ENCODE data around the gene OTUB2.
A peak's percentile ranks its signal among the peaks of the same experiment; 100 is the strongest.

OTUB2 gene

DNA sequence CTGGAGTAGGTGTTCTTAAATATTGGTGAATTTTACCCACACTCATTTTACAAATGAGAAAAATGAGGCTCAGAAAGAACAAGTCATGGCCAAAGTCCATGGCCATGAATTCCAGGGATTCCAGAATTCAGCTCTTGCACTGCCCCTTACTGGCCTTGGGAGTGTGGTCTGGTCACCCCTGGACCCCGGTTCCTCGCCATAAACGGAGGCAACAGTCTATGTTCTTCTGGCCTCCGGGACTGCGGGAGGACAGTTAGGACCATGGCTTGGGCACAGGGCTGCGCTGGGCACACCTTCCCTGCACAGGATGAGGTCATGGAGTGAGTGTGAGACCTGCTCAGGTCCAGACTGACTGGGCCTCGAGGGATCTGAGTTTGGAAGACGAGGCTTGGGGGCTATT, 22.1 kb upstream of the OTUB2 start:
- H3K36me3 Mint-ChIP-seq (ENCODE audit: low read depth), result no peaks in the 10 kb centered on the region
- no peaks in the 10 kb centered on the region for H3K9me3 Mint-ChIP-seq
- peaks cover 27% of the 10 kb centered on the region for H3K27me3 Mint-ChIP-seq
- no peak overlapping the region for H3K27ac Mint-ChIP-seq
- H3K4me1 Mint-ChIP-seq (ENCODE audit: low read depth), result peaks cover 24% of the 10 kb centered on the region
- no peak overlapping the region for H3K4me3 Mint-ChIP-seq

DNA sequence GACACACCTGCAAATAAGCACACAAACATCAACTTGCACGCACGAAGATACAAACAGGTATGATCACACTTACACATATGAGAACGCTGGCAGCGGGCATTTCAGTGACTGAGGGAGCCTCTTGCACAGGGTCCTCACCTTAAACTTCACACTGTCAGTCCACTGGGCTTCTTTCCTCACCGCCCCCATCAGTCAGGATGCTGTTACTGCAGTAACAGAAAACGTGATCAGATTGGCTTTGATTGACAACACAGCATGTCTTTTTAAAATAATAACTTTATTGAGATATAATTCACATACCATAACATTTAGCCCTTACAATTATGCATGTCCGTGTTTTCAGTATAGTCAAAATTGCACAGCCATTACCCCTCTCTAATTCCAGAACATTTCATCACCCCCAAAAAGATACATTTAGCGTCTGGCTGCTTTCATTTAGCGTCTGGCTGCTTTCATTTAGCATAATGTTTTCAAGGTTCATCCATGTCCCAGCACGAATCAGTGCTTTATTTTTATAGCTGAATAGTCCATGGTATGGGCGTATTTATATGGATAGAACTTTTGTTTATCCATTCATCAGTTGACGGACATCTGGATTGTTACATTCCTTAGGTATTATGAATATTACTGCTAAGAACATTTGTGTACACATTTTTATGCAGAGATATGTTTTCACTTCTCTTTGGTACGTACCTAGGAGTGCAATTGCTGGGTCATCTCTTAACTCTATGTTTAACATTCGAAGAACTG, 20.6 kb upstream of the OTUB2 start:
- H3K27me3 Mint-ChIP-seq, result peaks cover 32% of the 10 kb centered on the region
- no peaks in the 10 kb centered on the region for H3K36me3 Mint-ChIP-seq (ENCODE audit: low read depth)
- no peak overlapping the region for H3K27ac Mint-ChIP-seq
- H3K4me3 Mint-ChIP-seq, result no peak overlapping the region
- H3K4me1 Mint-ChIP-seq (ENCODE audit: low read depth), result peaks cover 27% of the 10 kb centered on the region
- no peaks in the 10 kb centered on the region for H3K9me3 Mint-ChIP-seq

DNA sequence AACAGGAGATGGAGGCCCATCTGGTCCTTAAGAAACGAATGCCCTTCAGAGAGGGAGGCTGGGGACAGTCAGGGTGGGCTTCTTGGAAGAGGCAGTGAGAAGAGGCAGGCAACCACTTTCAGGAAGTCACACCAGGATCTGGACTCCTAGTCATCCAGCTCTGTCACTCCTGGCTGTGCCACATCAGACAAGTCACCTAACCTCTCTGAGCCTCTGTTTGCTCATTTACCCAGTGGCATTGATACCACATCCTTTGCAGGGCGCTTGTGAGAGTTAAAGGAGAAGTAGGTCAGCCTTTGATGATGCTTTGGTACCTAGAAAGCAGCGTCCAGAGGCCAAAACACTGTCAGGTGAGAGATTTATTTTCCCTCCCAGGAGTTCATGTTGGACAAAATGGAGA, 17.9 kb upstream of the OTUB2 start:
- peaks cover 39% of the 10 kb centered on the region for H3K27me3 Mint-ChIP-seq
- H3K27ac Mint-ChIP-seq, result no peak overlapping the region
- no peaks in the 10 kb centered on the region for H3K36me3 Mint-ChIP-seq (ENCODE audit: low read depth)
- H3K9me3 Mint-ChIP-seq, result no peaks in the 10 kb centered on the region
- H3K4me3 Mint-ChIP-seq, result no peak overlapping the region
- peaks cover 37% of the 10 kb centered on the region for H3K4me1 Mint-ChIP-seq (ENCODE audit: low read depth)

DNA sequence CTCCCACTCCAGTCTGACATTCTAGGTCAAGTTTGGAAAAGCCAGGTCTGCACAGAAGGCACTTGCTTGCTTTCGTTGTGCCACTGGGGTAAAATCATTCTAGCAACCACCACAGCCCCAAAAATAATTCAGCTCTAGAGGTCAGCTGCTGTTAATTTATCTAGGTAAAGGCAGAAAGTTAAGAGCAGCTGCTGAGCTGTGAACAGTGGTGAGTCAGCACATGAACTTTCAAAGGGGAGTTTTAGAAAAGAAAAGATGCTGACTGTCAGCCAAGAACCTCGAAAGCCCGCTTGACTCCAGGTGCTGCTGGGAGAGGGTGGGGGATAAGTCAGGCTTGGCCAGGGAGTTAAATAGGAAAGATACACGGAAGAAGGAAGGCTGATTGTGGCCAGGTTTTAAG, 16.4 kb upstream of the OTUB2 start:
- Mint-ChIP-seq H3K27ac (peak overlapping the region; percentile 13), H3K4me3 (no peak overlapping the region), H3K36me3 (ENCODE audit: low read depth) (no peaks in the 10 kb centered on the region), H3K4me1 (ENCODE audit: low read depth) (peaks cover 37% of the 10 kb centered on the region), H3K27me3 (peaks cover 33% of the 10 kb centered on the region), H3K9me3 (no peaks in the 10 kb centered on the region)

DNA sequence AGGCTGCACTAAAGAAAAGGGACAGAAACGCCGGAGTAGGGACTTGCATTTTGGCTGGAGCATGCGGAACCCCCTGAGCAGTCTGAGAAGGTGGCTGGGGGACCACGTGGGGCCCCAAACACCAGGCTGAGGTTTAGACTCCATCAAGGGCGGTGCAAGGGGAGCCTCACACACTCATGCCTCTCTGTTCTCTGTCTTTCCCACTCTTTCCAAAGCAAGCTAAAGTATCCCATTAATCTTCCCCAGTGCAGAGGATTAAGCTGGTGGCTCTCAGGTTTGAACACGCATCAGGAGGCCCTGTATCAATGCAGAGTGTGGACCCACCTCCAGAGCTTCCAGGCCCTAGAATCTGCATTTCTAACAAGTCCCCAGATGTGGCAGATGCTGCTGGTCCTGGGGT, 15.5 kb upstream of the OTUB2 start:
- H3K27me3 Mint-ChIP-seq, result peaks cover 24% of the 10 kb centered on the region
- no peaks in the 10 kb centered on the region for H3K36me3 Mint-ChIP-seq (ENCODE audit: low read depth)
- H3K27ac Mint-ChIP-seq, result no peak overlapping the region
- H3K9me3 Mint-ChIP-seq, result no peaks in the 10 kb centered on the region
- H3K4me3 Mint-ChIP-seq, result no peak overlapping the region
- H3K4me1 Mint-ChIP-seq (ENCODE audit: low read depth), result peaks cover 37% of the 10 kb centered on the region

DNA sequence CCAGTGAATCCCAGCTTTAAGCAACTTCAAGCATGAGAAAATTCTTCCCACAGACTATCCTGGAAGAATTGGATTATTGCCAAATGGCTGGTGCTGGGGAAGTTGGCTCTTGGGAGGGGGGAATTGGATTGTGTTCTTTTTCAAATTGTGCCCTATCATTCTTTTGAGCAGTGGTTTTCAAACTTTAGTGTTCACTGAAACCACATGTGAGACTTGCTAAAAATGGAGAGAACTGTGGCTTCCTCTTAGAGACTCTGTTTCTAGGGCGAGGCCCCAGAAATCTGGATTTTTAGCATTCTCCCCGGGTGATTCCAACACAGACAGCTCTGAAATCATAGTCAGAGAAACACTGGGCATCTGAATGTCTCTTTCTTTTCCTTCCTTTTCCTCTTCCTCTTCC, 14.3 kb upstream of the OTUB2 start:
- no peaks in the 10 kb centered on the region for H3K9me3 Mint-ChIP-seq
- peak overlapping the region; percentile 26 for H3K27ac Mint-ChIP-seq
- H3K4me1 Mint-ChIP-seq (ENCODE audit: low read depth), result peaks cover 37% of the 10 kb centered on the region
- peaks cover 26% of the 10 kb centered on the region for H3K27me3 Mint-ChIP-seq
- H3K4me3 Mint-ChIP-seq, result no peak overlapping the region
- H3K36me3 Mint-ChIP-seq (ENCODE audit: low read depth), result no peaks in the 10 kb centered on the region

DNA sequence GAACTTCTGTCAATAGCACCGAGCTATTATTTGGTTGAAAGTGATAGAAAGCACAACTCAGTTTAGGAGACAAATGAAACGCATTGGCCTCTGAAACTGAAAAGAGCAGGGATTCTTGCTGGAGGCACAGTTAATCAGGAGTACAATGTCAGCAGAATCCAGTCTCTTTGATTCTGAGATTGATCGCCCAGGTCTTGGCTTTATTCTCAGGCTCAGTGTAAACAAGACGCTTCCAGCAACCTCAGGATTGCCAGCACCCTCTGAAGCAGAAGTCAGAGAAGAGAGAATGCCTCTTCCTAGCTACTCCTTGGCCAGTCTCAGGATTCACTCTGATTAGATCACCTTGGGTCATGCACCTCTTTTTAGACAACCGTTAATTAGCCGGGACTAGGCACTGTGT, 11.8 kb upstream of the OTUB2 start:
- H3K27me3 Mint-ChIP-seq, result peaks cover 14% of the 10 kb centered on the region
- H3K4me1 Mint-ChIP-seq (ENCODE audit: low read depth), result peaks cover 27% of the 10 kb centered on the region
- H3K36me3 Mint-ChIP-seq (ENCODE audit: low read depth), result no peaks in the 10 kb centered on the region
- H3K4me3 Mint-ChIP-seq, result no peak overlapping the region
- H3K9me3 Mint-ChIP-seq, result no peaks in the 10 kb centered on the region
- H3K27ac Mint-ChIP-seq, result no peak overlapping the region

DNA sequence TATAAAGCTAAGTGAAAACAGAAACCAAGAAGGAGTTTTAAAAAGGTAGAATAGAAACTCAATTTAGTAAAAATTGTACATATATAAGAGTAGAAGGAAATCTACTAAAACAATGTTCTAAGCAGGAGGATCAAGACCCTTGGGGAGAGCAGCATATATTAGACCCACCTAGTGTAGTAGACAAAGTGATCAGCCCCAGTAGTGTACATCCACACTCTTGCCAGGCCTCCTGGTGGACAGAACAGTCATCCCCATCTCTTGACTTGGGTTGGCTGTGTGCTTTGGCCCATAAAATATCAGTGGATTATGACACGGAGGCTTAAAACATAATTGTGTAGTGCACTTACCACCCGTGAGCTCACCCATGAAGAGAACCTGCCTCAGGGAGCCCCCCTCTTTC, 10.9 kb upstream of the OTUB2 start:
- Mint-ChIP-seq H3K36me3 (ENCODE audit: low read depth) (no peaks in the 10 kb centered on the region), H3K9me3 (no peaks in the 10 kb centered on the region), H3K4me3 (no peak overlapping the region), H3K4me1 (ENCODE audit: low read depth) (peaks cover 20% of the 10 kb centered on the region), H3K27ac (no peak overlapping the region), H3K27me3 (peaks cover 9% of the 10 kb centered on the region)

DNA sequence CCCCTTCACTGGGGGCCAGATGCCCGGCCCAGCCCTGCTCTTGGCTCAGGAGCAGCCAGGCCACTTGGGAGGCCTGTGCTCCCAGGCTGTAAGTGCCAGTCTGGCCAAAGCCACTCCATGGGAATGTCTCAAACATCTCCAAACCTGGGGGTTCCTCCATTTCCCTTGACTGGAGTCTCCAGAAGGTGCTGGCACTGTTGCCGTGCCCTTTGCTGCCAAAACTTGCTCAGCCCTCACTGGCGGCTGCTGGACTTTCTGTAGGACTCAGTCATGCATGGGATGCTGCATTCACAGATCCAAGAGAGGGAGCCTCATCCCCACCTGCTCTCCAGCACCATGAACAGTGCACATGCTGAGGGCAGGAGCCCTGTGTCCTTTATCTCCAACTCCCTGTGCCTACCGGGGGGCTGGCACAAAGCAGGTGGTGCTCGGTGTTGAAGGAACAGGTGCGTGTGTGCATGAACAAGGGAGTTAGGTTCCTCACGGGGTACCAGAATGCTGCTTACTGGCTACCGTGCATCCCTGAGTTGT, 9.6 kb upstream of the OTUB2 start:
- H3K4me3 Mint-ChIP-seq, result no peak overlapping the region
- no peaks in the 10 kb centered on the region for H3K36me3 Mint-ChIP-seq (ENCODE audit: low read depth)
- no peak overlapping the region for H3K27ac Mint-ChIP-seq
- H3K4me1 Mint-ChIP-seq (ENCODE audit: low read depth), result peaks cover 22% of the 10 kb centered on the region
- peaks cover 3% of the 10 kb centered on the region for H3K27me3 Mint-ChIP-seq
- H3K9me3 Mint-ChIP-seq, result no peaks in the 10 kb centered on the region

DNA sequence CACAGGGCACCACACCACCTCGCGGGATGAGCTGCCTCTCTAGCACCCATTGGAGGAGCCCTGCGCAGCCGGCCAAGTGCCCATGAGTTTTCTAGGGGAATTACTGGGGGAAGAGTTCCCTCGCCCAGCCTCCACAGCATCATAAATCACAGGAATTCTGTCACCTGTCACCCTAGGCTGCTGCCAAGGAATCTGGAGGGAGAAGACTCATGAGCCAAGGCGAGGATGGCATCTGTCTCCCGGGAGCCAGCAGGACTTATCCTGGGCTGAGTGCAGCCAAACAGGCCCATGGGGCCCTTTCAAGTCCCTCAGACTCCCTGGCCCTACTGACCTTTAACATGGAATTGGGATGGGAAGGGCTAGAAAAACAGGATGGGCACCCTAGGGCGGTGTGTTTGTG, 7.8 kb upstream of the OTUB2 start:
- peaks cover 29% of the 10 kb centered on the region for H3K4me1 Mint-ChIP-seq (ENCODE audit: low read depth)
- no peak overlapping the region for H3K27ac Mint-ChIP-seq
- H3K27me3 Mint-ChIP-seq, result peaks cover 12% of the 10 kb centered on the region
- no peaks in the 10 kb centered on the region for H3K36me3 Mint-ChIP-seq (ENCODE audit: low read depth)
- H3K4me3 Mint-ChIP-seq, result no peak overlapping the region
- H3K9me3 Mint-ChIP-seq, result no peaks in the 10 kb centered on the region

DNA sequence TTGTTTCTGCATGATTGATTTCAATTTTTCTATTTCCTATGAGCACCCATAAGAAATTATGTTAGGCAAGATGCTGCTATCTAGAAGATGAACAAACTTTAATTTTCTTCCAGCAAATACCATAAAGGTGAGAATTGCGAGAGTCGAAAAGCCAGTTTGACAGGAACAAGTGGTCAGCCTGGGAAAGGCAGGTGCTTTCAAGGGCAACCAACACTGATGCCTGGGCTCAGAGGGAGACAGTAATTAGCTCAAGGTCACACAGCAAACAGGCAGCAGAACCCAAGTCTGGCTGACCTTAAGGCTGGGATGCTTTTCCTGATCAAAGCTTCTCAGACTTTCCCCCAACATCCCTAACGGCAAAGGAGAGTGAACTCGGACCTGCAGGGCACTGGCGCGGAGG, 6.8 kb upstream of the OTUB2 start:
- H3K9me3 Mint-ChIP-seq, result no peaks in the 10 kb centered on the region
- peaks cover 29% of the 10 kb centered on the region for H3K4me1 Mint-ChIP-seq (ENCODE audit: low read depth)
- no peaks in the 10 kb centered on the region for H3K36me3 Mint-ChIP-seq (ENCODE audit: low read depth)
- H3K27ac Mint-ChIP-seq, result no peak overlapping the region
- H3K27me3 Mint-ChIP-seq, result peaks cover 16% of the 10 kb centered on the region
- H3K4me3 Mint-ChIP-seq, result no peak overlapping the region

DNA sequence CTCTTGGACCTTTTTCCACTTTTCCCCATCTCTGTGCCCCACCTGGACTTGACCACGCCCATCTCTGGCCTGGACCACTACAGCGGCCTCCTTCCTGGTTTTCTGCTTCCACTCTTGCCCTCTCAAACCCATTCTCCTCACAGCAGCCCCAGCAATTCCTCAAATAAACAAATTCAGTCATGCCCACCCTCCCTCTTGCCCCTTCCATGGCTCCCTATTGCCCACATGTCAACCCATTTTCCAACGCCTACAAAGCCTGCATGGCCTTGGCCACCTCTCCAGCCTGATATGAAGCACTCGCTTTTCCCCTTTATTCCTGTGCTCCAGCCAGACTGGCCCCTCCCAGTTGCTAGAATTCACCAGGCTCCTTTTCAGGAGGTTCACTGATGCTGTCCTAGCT, 5.9 kb upstream of the OTUB2 start:
- Mint-ChIP-seq H3K9me3 (no peaks in the 10 kb centered on the region), H3K27me3 (peaks cover 16% of the 10 kb centered on the region), H3K27ac (no peak overlapping the region), H3K4me1 (ENCODE audit: low read depth) (peaks cover 29% of the 10 kb centered on the region), H3K4me3 (no peak overlapping the region), H3K36me3 (ENCODE audit: low read depth) (no peaks in the 10 kb centered on the region)

DNA sequence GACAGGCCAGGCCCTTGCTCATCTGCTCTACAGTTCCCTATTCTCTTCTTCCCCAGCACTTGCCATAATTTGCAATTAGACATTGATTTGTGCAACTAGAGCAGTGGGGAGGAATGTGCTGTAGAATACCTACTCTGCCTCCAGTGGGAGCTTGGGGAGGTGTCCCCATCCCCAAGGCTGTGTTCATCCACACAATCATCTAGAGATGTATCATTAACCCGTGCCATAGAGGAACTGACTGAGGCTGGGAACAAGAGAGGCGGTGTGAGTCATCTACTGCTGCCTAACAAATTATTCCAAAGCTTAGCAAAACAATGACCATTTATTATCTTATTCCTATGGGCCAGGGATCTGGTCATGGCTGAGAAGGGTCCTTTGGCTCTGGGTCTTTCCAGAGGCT, 5.1 kb upstream of the OTUB2 start:
- Mint-ChIP-seq H3K4me3 (no peak overlapping the region), H3K27me3 (peaks cover 16% of the 10 kb centered on the region), H3K36me3 (ENCODE audit: low read depth) (no peaks in the 10 kb centered on the region), H3K4me1 (ENCODE audit: low read depth) (peaks cover 31% of the 10 kb centered on the region), H3K9me3 (no peaks in the 10 kb centered on the region), H3K27ac (peak overlapping the region; percentile 78)

DNA sequence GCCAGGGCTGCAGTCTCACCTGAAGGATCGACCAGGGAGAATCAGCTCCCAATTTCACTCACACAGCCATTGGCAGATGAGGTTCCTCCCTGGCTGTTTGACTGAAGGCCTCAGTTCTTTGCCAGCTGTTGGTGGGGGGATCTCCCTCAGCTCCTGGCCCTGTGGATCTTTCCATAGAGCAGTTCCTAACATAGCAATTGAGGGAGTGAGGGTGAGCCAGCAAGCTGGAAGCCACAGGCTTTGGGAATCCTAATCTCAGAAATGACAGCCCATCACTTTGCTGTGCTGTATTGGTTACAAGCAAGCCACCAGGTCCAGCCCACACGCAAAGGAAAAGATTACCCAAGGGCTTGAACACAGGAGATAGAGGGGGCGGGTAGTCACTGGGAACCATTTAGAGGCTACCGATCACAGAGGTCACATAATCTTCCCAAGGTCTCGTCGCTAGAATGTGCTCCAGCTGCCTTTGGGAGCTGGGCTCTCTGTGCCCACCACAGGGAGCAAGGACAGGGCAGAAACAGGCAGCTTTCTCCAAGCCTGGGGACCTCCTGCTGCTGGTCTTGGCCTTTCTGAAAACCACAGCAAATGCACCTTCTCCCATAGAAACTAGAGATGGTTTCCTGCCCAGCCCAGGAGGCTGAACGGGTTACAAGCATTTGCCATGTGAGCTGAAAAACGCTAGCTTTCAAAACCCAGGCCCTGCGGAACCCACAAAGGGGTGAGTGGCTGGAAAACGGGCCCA, 4.6 kb upstream of the OTUB2 start:
- Mint-ChIP-seq H3K4me1 (ENCODE audit: low read depth) (peaks cover 33% of the 10 kb centered on the region), H3K27ac (peak overlapping the region; percentile 78), H3K4me3 (peak overlapping the region; percentile 22), H3K9me3 (no peaks in the 10 kb centered on the region), H3K36me3 (ENCODE audit: low read depth) (no peaks in the 10 kb centered on the region), H3K27me3 (peaks cover 15% of the 10 kb centered on the region)

DNA sequence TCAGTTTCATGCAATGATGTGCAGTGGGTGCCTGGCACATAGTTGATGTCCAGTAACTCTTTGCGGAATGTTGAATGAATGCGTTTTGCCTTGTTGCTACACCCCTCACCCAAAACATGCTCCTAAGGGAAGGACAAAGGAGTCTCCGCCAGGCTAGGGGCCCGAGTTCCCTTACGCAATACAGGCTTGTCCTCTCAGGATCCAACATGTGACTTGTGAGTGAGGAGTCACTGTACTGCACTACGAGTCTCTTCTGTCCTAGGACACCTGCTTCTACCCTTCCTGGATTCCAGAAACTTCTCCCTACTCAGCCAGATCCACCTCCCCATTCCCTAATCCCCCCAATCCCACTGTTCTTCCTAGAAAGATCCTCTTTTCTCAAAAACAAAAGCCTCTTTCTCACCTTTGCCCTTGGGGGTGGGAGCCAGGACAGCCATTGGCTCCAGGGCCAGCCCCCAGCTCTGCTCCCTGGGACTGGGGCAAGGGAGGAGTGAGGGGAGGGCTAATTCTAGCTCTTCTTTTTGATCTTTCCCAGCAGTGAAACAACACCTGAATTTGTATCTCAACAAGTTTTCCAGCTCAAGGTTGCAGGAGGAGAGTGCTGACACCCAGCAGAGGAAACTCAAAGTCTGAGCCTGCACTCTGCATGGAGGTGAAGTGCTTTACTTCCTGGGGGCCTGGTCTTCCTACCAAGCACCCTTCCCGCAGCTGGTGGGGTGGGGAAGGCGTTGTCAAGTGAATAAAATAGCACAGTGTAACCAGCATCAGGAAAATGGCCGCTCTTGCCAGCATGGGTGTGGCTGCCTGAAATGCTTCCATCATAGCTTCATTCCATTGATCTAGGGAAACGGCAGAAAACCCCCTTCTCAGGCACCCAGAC, 3.4 kb upstream of the OTUB2 start:
- Mint-ChIP-seq H3K4me1 (ENCODE audit: low read depth) (peaks cover 33% of the 10 kb centered on the region), H3K9me3 (no peaks in the 10 kb centered on the region), H3K27me3 (peaks cover 14% of the 10 kb centered on the region), H3K36me3 (ENCODE audit: low read depth) (no peaks in the 10 kb centered on the region), H3K27ac (no peak overlapping the region), H3K4me3 (no peak overlapping the region)
